HEK293 (cell line): ENCODE data around the gene KLRD1.

Source experiments
- CTCF ChIA-PET: fragments of 350-600 bp; formaldehyde crosslinking; extraction: SDS; loops from one replicate; lab custom pipeline; 2021; ENCODE audit warnings: antibody characterized with exemption; lab: Yijun Ruan, JAX
- POLR2A ChIA-PET: fragments of 300-600 bp; formaldehyde crosslinking; extraction: SDS; loops from one replicate; lab custom pipeline; 2020; ENCODE audit warnings: antibody characterized with exemption, inconsistent platforms; lab: Yijun Ruan, JAX
- H3K27ac ChIP-seq: fragments of 200-500 bp; sonication (Bioruptor generic); 2 replicates; pipeline ENCODE4 v1.5.1; 2014; ENCODE audit warnings: low read depth, low read length, control low read depth, inconsistent platforms; ENCODE audit errors: extremely low read depth
- H3K36me3 ChIP-seq, 2 experiments: fragments of 200-500 bp in 1 of 2; sonication (Bioruptor generic) in 1 of 2; 1 replicate in 1 of 2; 2 replicates in 1 of 2; pipeline ENCODE4 v1.5.1; 2014 to 2017; ENCODE audit warnings: inconsistent platforms in 2 of 2, low read length in 2 of 2; ENCODE audit not compliant: control insufficient read depth in 2 of 2, insufficient read depth in 1 of 2
- H3K4me1 ChIP-seq: fragments of 200-500 bp; sonication (Bioruptor generic); 2 replicates; pipeline ENCODE4 v1.5.1; 2014; ENCODE audit warnings: mild to moderate bottlenecking, low read length, inconsistent platforms; ENCODE audit not compliant: control insufficient read depth, insufficient read depth
- H3K4me3 ChIP-seq: 2 replicates; pipeline ENCODE4 v1.5.1; 2011; ENCODE audit warnings: low read depth, mild to moderate bottlenecking, control low read depth, low read length, moderate library complexity
- H3K9me3 ChIP-seq: fragments of 200-500 bp; sonication (Bioruptor generic); 2 replicates; pipeline ENCODE4 v1.5.1; 2014; ENCODE audit warnings: low read depth, low read length, inconsistent platforms; ENCODE audit not compliant: control insufficient read depth, insufficient read depth
- GLIS2 ChIP-seq: fragments of 450-650 bp; formaldehyde crosslinking; IDR thresholded peaks from 2 replicates; pipeline ENCODE4 v1.5.1; 2016; ENCODE audit warnings: missing biosample characterization, missing genetic modification characterization
- KLF9 ChIP-seq: fragments of 450-650 bp; formaldehyde crosslinking; IDR thresholded peaks from 2 replicates; pipeline ENCODE4 v1.5.1; 2016; ENCODE audit warnings: missing biosample characterization, missing genetic modification characterization, low read depth
- PRDM10 ChIP-seq: fragments of 450-650 bp; formaldehyde crosslinking; IDR thresholded peaks from 2 replicates; pipeline ENCODE4 v1.5.1; 2016; ENCODE audit warnings: missing biosample characterization, missing genetic modification characterization
- REST ChIP-seq: fragments of 450-650 bp; formaldehyde crosslinking; IDR thresholded peaks from 2 replicates; pipeline ENCODE4 v1.5.1; 2016; ENCODE audit warnings: missing biosample characterization, missing genetic modification characterization
- SP2 ChIP-seq: fragments of 450-650 bp; formaldehyde crosslinking; IDR thresholded peaks from 2 replicates; pipeline ENCODE4 v1.5.1; 2016; ENCODE audit warnings: missing biosample characterization, missing genetic modification characterization
- ZBTB10 ChIP-seq: fragments of 450-650 bp; formaldehyde crosslinking; IDR thresholded peaks from 2 replicates; pipeline ENCODE4 v1.5.1; 2016; ENCODE audit warnings: missing biosample characterization, missing genetic modification characterization
- ZFP3 ChIP-seq: fragments of 450-650 bp; formaldehyde crosslinking; IDR thresholded peaks from 2 replicates; pipeline ENCODE4 v1.5.1; 2016; ENCODE audit warnings: low read depth, missing biosample characterization, missing genetic modification characterization
- ZNF10 ChIP-seq: fragments of 450-650 bp; formaldehyde crosslinking; IDR thresholded peaks from 2 replicates; pipeline ENCODE4 v1.5.1; 2017; ENCODE audit warnings: missing biosample characterization, missing genetic modification characterization
- ZNF133 ChIP-seq: fragments of 450-650 bp; formaldehyde crosslinking; IDR thresholded peaks from 2 replicates; pipeline ENCODE4 v1.5.1; 2016; ENCODE audit warnings: missing biosample characterization, missing genetic modification characterization
- ZNF16 ChIP-seq: fragments of 450-650 bp; formaldehyde crosslinking; IDR thresholded peaks from 2 replicates; pipeline ENCODE4 v1.5.1; 2016; ENCODE audit warnings: low read depth, missing biosample characterization, missing genetic modification characterization
- ZNF18 ChIP-seq: fragments of 450-650 bp; formaldehyde crosslinking; IDR thresholded peaks from 2 replicates; pipeline ENCODE4 v1.5.1; 2016; ENCODE audit warnings: missing biosample characterization, missing genetic modification characterization
- ZNF2 ChIP-seq: fragments of 450-650 bp; formaldehyde crosslinking; IDR thresholded peaks from 2 replicates; pipeline ENCODE4 v1.5.1; 2016; ENCODE audit warnings: missing biosample characterization, missing genetic modification characterization
- ZNF23 ChIP-seq: fragments of 450-650 bp; formaldehyde crosslinking; IDR thresholded peaks from 2 replicates; pipeline ENCODE4 v1.5.1; 2016; ENCODE audit warnings: missing biosample characterization, missing genetic modification characterization, borderline replicate concordance
- ZNF501 ChIP-seq: fragments of 450-650 bp; formaldehyde crosslinking; IDR thresholded peaks from 2 replicates; pipeline ENCODE4 v1.5.1; 2016; ENCODE audit warnings: missing biosample characterization, missing genetic modification characterization
- ZNF660 ChIP-seq: fragments of 450-650 bp; IDR thresholded peaks from 2 replicates; pipeline ENCODE4 v1.5.1; 2018; ENCODE audit warnings: missing biosample characterization, mild to moderate bottlenecking, missing genetic modification characterization
- ZNF701 ChIP-seq: fragments of 450-650 bp; formaldehyde crosslinking; IDR thresholded peaks from 2 replicates; pipeline ENCODE4 v1.5.1; 2016; ENCODE audit warnings: missing biosample characterization, missing genetic modification characterization
- ZNF76 ChIP-seq: fragments of 450-650 bp; formaldehyde crosslinking; IDR thresholded peaks from 2 replicates; pipeline ENCODE4; 2016; ENCODE audit warnings: low read depth, missing biosample characterization, missing genetic modification characterization, borderline replicate concordance
- ZSCAN18 ChIP-seq: fragments of 450-650 bp; formaldehyde crosslinking; IDR thresholded peaks from 2 replicates; pipeline ENCODE4 v1.5.1; 2016; ENCODE audit warnings: missing biosample characterization, missing genetic modification characterization

Gene KLRD1

GRCh38 chr12:10363914-10364814, 56.5 kb downstream of the KLRD1 start (continued):
- TF ChIP-seq ZNF76 (tag by site-specific recombination) = peak; percentile 31; the same call in 1 of the 2 replicates
- TF ChIP-seq GLIS2 (tag by site-specific recombination) = peak; percentile 72
- TF ChIP-seq ZNF16 (tag by site-specific recombination) = peak; percentile 54
- TF ChIP-seq ZNF660 (tag by site-specific recombination) = 0 out of 2 replicates have a peak, but pooled peaks have one; percentile 25
- peak; percentile 66; the same call in 1 of the 2 replicates for TF ChIP-seq ZNF10
- no peak for TF ChIP-seq ZNF23 (tag by site-specific recombination)

GRCh38 chr12:10364815-10365622, 57.3 kb downstream of the KLRD1 start:
- H3K4me1 ChIP-seq = peaks cover 20% of the 10 kb centered on the region
- CTCF ChIA-PET = interaction anchor here (0.5 to 1.7 kb wide), 10 partner anchors 15 to 206 kb away, joined by 3 to 11 read pairs (median 4); no protein-coding TSS in a partner anchor
- H3K9me3 ChIP-seq = no peaks in the 10 kb centered on the region
- H3K27ac ChIP-seq = peak overlapping the region; percentile 95
- POLR2A ChIA-PET = interaction anchor here (1.0 to 2.7 kb wide), 3 partner anchors 21 to 352 kb away, joined by 3 to 12 read pairs (median 4); no protein-coding TSS in a partner anchor
- H3K36me3 ChIP-seq = no peaks in the 10 kb centered on the region
- H3K4me3 ChIP-seq = peak overlapping the region; percentile 74
- TF ChIP-seq ZNF701 (tag by site-specific recombination) = no peak
- no peak for TF ChIP-seq ZNF501
- no peak for TF ChIP-seq SP2
- TF ChIP-seq ZNF133 (tag by site-specific recombination) = no peak
- TF ChIP-seq KLF9 (tag by site-specific recombination) = no peak
- 0 out of 2 replicates have a peak, but pooled peaks have one; percentile 36 for TF ChIP-seq REST (tag by site-specific recombination)
- TF ChIP-seq ZFP3 (tag by site-specific recombination) = no peak
- peak; percentile 21; the same call in 1 of the 2 replicates for TF ChIP-seq PRDM10 (tag by site-specific recombination)
- no peak for TF ChIP-seq ZBTB10 (tag by site-specific recombination)
- no peak for TF ChIP-seq ZSCAN18 (tag by site-specific recombination)
- TF ChIP-seq ZNF2 (tag by site-specific recombination) = no peak
- no peak for TF ChIP-seq ZNF18 (tag by site-specific recombination)
